Fibroblast of pulmonary artery (primary cell): ENCODE measurements around the gene OGFR.

Experiments used
- DNase-seq: peaks from one replicate; pipeline ENCODE4 v3.0.0-alpha.2; 2010; ENCODE audit warnings: low read depth
- H3K4me3 ChIP-seq: replicated peaks from 2 replicates; pipeline ENCODE4 v1.5.1; 2011; ENCODE audit warnings: low read depth, mild to moderate bottlenecking, control low read depth, low read length, moderate library complexity
- TF ChIP-seq, protein P1 (sequence below): IDR thresholded peaks from 2 replicates; pipeline ENCODE4 v1.5.1; 2011; ENCODE audit warnings: mild to moderate bottlenecking, control low read depth, low read length, inconsistent platforms; ENCODE audit errors: missing control alignments

The OGFR gene, protein sequence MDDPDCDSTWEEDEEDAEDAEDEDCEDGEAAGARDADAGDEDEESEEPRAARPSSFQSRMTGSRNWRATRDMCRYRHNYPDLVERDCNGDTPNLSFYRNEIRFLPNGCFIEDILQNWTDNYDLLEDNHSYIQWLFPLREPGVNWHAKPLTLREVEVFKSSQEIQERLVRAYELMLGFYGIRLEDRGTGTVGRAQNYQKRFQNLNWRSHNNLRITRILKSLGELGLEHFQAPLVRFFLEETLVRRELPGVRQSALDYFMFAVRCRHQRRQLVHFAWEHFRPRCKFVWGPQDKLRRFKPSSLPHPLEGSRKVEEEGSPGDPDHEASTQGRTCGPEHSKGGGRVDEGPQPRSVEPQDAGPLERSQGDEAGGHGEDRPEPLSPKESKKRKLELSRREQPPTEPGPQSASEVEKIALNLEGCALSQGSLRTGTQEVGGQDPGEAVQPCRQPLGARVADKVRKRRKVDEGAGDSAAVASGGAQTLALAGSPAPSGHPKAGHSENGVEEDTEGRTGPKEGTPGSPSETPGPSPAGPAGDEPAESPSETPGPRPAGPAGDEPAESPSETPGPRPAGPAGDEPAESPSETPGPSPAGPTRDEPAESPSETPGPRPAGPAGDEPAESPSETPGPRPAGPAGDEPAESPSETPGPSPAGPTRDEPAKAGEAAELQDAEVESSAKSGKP

DNA sequence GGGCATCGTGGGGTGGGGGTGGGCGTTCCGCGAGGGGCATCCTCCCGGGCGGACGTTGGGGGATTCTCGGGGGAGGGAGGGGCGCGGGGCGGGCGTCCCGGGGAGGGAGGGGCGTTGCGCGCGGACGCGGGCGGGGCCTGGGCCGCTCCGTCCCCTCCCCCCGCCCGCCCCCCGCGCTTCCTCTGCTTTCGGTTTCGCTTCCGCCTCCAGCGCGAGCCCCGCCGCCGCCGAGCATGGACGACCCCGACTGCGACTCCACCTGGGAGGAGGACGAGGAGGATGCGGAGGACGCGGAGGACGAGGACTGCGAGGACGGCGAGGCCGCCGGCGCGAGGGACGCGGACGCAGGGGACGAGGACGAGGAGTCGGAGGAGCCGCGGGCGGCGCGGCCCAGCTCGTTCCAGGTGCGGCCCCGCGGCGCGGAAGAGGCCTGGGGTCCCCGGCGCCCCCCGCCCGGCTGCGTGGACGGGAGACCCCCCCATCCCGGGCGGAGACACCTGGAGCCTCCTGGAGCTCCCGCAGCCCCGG lies at the start of gene OGFR:
Gene OGFR, plus strand, starts transcription at position 209 of the 528 bp plus-strand sequence. Its CDS starts 25 bp downstream, at position 234.
- TF ChIP-seq, protein P1, sequence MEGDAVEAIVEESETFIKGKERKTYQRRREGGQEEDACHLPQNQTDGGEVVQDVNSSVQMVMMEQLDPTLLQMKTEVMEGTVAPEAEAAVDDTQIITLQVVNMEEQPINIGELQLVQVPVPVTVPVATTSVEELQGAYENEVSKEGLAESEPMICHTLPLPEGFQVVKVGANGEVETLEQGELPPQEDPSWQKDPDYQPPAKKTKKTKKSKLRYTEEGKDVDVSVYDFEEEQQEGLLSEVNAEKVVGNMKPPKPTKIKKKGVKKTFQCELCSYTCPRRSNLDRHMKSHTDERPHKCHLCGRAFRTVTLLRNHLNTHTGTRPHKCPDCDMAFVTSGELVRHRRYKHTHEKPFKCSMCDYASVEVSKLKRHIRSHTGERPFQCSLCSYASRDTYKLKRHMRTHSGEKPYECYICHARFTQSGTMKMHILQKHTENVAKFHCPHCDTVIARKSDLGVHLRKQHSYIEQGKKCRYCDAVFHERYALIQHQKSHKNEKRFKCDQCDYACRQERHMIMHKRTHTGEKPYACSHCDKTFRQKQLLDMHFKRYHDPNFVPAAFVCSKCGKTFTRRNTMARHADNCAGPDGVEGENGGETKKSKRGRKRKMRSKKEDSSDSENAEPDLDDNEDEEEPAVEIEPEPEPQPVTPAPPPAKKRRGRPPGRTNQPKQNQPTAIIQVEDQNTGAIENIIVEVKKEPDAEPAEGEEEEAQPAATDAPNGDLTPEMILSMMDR, result no peak
- H3K4me3 ChIP-seq, result peak within 1 kb of the TSS; percentile 72
- DNase-seq, result peak; percentile 47

DNA sequence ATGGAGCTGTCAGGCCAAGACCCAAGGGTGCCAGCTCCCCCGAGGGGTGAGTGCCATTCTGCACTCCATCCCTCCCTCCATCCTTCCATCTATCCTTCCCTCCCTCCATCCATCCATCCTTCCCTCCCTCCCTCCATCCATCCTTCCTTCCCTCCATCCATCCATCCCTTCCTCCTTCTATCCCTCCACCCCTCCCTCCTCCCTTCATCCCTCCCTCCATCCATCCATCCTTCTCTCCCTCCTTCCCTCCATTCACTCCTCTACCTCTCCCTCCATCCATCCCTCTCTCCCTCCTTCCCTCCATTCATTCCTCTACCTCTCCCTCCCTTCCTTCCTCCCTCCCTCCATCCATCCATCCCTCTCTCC lies 49.7 kb upstream of the OGFR start:
- no peak overlapping the region for H3K4me3 ChIP-seq
- no peak for DNase-seq
- TF ChIP-seq, protein P1, result no peak

DNA sequence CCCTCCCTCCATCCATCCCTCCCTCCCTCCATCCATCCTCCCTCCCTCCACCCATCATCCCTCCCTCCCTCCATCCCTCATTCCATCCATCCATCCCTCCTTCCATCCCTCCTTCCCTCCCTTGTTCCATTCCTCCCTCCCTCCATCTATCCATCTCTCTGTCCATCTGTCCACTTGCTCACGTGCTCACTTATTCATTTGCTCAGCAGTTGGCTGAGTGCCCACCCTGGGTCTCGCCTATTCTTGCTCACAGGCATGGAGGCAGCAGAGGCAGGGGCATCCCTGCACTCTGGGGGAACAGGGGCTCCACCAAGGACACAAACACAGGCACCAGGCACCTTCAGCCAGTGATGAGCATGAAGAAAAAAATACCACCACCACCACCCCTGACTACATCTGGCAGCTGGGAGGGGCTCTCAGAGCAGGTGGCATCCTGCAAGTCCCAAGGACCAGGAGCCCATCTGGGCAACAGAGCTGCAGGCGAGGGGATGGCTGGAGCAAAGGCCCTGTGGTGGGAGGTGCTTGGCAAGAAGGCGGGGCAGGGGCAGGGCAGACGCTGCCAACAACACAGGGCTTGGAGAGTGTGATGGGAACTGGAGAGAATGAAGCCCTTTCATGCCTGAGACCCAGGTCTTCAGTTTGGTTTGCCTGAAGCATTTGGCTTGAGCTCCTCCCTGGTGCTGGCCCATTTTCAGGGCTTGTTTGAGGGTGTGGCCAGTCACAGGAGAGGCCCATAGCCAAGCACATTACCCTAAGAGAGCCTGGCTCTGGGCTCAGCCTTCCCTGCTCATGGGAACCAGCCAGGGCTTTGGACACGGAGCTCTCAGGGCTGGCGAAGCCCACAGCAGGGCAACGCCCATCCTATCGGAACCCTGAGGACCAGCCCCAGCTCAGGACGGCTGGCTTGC lies 48.6 kb upstream of the OGFR start:
- TF ChIP-seq, protein P1, result no peak
- DNase-seq, result no peak
- H3K4me3 ChIP-seq, result no peak overlapping the region

DNA sequence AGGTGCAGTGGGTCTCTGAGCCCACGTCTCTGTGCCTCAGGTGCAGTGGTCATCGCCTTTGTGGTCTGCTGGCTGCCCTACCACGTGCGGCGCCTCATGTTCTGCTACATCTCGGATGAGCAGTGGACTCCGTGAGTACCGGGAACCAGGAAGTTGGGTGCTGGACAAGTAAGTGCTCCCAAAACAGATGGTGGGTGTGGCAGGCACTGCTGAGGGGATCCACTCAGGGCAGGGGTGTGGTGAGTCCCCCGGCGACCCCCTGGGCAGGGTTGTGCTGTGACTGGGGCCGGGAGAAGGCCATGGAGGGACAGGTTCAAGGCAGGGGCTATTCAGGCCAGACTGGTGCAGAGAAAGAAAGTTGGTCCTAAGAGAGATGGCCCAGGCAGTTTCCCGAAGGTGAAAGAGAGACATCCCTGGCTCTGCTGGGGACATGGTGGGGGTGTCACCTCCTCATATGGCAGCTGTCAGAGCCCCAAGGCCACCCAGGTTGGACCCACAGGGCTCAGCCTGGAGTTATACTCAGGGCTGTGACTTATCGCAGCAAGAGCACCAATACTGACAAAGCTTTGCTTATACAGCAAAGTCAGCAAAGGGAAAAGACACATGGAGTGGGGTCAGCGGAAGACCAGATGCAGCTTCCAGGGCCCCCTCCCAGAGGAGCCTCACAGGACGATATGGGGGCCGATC lies 46.3 kb upstream of the OGFR start:
- DNase-seq, result no peak
- TF ChIP-seq, protein P1, result no peak
- no peak overlapping the region for H3K4me3 ChIP-seq

DNA sequence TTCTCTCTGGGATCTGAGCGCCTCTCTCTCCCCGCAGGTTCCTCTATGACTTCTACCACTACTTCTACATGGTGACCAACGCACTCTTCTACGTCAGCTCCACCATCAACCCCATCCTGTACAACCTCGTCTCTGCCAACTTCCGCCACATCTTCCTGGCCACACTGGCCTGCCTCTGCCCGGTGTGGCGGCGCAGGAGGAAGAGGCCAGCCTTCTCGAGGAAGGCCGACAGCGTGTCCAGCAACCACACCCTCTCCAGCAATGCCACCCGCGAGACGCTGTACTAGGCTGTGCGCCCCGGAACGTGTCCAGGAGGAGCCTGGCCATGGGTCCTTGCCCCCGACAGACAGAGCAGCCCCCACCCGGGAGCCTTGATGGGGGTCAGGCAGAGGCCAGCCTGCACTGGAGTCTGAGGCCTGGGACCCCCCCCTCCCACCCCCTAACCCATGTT lies 44.6 kb upstream of the OGFR start:
- TF ChIP-seq, protein P1, result no peak
- H3K4me3 ChIP-seq, result no peak overlapping the region
- DNase-seq, result no peak

DNA sequence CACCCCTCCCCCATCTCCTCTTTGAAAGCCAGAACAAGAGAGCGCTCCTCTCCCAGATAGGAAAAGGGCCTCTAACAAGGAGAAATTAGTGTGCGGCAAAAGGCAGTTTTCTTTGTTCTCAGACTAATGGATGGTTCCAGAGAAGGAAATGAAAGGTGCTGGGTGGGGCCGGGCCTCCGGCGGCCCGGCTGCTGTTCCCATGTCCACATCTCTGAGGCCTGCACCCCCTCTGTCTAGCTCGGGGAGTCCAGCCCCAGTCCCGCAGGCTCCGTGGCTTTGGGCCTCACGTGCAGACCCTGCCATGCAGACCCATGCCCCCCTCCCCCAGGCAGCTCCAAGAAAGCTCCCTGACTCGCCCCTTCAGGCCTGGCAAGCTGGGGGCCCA lies 44.2 kb upstream of the OGFR start:
- TF ChIP-seq, protein P1, result no peak
- H3K4me3 ChIP-seq, result no peak overlapping the region
- DNase-seq, result no peak
